ENCODE results near the gene SORCS1. TPM values are rescaled to one million over a fixed set of nuclear protein-coding genes. Genes with fewer than 3 reads are reported as not detected.

Gene SORCS1
- total and polyA plus RNA-seq, 4 experiments from 2014 or later, result not detected

DNA sequence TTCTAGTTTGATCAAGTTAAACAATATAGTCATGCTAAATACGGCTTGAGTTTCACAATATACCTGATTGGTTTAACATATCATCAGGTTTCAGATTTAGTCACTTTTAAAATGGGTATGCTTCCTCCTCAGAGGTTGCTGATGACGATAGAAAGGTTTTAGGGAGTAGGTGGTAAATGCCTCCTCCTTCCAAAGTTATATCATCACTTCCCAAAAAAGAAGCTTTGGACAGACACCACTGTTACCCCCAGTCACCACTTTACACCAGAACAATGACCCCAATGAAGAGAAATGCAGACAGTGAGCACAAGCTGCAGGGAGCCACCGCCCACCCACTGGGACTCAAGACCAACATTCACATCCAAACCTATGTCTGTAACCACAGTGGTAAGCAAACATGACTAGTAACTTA, 244.6 kb downstream of the SORCS1 start:
- Histone ChIP-seq H3K4me3 (ENCODE audit: low read length in 2 of 2) (no peak overlapping the region), H3K9me3 (ENCODE audit: control insufficient read depth in 1 of 2, low read length in 2 of 2) (no peaks in the 10 kb centered on the region), H3K4me1 (ENCODE audit: insufficient read depth, low read length) (no peaks in the 10 kb centered on the region), H3K27ac (ENCODE audit: low read depth, low read length) (no peak overlapping the region), H3K36me3 (ENCODE audit: insufficient read depth, low read length) (no peaks in the 10 kb centered on the region), H3K27me3 (ENCODE audit: insufficient read depth, low read length) (no peaks in the 10 kb centered on the region)
- no peak for DNase-seq
- ChIA-PET POLR2A (ENCODE audit: partially characterized antibody) (no interaction called here), CTCF (ENCODE audit: partially characterized antibody) (no interaction called here)
- no peak overlapping the region for H3K27ac Mint-ChIP-seq
- H3K9me3 Mint-ChIP-seq, result peaks cover 0 to 8% (median 4%) of the 10 kb centered on the region in 8 donors
- H3K27me3 Mint-ChIP-seq, result no peaks in the 10 kb centered on the region
- intact Hi-C loops (cut with micrococcal nuclease), result no loop called here
- no peaks in the 10 kb centered on the region for H3K36me3 Mint-ChIP-seq
- no peak overlapping the region for H3K4me3 Mint-ChIP-seq
- no peaks in the 10 kb centered on the region for H3K4me1 Mint-ChIP-seq

DNA sequence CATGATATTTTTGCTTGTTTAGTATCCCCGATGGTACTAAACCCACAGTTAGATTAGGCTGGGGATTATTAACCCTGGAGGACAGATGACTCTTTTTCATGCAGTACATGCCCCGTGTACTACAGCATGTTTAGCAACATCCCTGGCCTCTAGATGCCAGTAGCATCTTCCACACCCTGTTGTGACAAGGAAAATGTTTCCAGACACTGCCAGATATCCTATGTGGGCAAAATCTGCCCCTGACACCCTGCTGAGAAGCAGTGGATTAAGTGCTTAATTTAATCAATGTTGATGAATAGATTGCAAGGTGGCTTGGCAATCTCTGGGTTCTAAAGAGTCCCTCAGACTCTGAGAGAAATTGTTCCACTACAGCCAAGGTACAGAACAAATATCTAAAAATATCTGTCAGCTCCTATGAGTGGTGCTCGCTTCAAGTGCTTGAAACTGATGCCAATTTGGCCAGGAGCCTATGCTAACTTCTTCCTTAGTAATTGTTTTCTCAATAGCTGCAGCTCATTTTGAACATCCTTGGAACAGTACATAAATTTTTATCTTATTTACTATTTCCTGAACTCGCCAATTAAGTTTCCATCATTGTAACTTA, 247.0 kb downstream of the SORCS1 start:
- ChIA-PET POLR2A (ENCODE audit: partially characterized antibody) (no interaction called here), CTCF (ENCODE audit: partially characterized antibody) (no interaction called here)
- Mint-ChIP-seq H3K27me3 (peaks cover 0 to 1% of the 10 kb centered on the region in 2 donors), H3K27ac (no peak overlapping the region), H3K36me3 (no peaks in the 10 kb centered on the region), H3K4me1 (no peaks in the 10 kb centered on the region), H3K9me3 (peaks cover 0 to 7% (median 3%) of the 10 kb centered on the region in 8 donors), H3K4me3 (no peak overlapping the region)
- intact Hi-C loops (cut with micrococcal nuclease), result no loop called here
- Histone ChIP-seq H3K36me3 (ENCODE audit: insufficient read depth, low read length) (no peaks in the 10 kb centered on the region), H3K4me3 (ENCODE audit: low read length in 2 of 2) (no peak overlapping the region), H3K9me3 (ENCODE audit: control insufficient read depth in 1 of 2, low read length in 2 of 2) (no peaks in the 10 kb centered on the region), H3K27ac (ENCODE audit: low read depth, low read length) (no peak overlapping the region), H3K4me1 (ENCODE audit: insufficient read depth, low read length) (no peaks in the 10 kb centered on the region), H3K27me3 (ENCODE audit: insufficient read depth, low read length) (no peaks in the 10 kb centered on the region)
- no peak for DNase-seq

DNA sequence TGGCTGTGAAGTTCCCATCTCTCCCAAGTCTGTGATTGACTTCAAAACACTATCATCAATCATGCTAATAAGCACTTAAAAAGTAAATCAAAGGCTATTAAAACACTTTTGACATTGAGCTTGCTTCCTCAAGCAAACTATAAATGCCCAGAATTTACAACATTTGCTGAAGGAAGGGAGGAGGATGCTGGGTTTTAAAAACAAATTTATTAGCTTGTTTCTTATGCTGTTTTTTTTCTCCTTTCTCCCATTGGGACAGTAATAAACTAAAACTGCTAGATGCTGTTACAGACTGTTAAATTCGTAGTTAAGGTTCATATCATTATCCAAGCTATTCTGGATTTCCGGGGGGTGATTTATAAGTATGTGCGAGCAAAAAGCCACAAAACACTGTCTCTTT, 250.5 kb downstream of the SORCS1 start:
- Mint-ChIP-seq H3K9me3 (peaks cover 0 to 9% (median 3%) of the 10 kb centered on the region in 8 donors), H3K27ac (no peak overlapping the region), H3K36me3 (no peaks in the 10 kb centered on the region), H3K4me3 (no peak overlapping the region), H3K27me3 (peaks cover 0 to 1% of the 10 kb centered on the region in 2 donors), H3K4me1 (no peaks in the 10 kb centered on the region)
- no peaks in the 10 kb centered on the region for H3K4me1 ChIP-seq (ENCODE audit: insufficient read depth, low read length)
- no peak overlapping the region for H3K27ac ChIP-seq (ENCODE audit: low read depth, low read length)
- no peak overlapping the region for H3K4me3 ChIP-seq (ENCODE audit: low read length in 2 of 2)
- intact Hi-C loops (cut with micrococcal nuclease), result no loop called here
- no peaks in the 10 kb centered on the region for H3K9me3 ChIP-seq (ENCODE audit: control insufficient read depth in 1 of 2, low read length in 2 of 2)
- H3K36me3 ChIP-seq (ENCODE audit: insufficient read depth, low read length), result no peaks in the 10 kb centered on the region
- DNase-seq, result no peak
- no peaks in the 10 kb centered on the region for H3K27me3 ChIP-seq (ENCODE audit: insufficient read depth, low read length)
- CTCF ChIA-PET (ENCODE audit: partially characterized antibody), result no interaction called here
- POLR2A ChIA-PET (ENCODE audit: partially characterized antibody), result no interaction called here

DNA sequence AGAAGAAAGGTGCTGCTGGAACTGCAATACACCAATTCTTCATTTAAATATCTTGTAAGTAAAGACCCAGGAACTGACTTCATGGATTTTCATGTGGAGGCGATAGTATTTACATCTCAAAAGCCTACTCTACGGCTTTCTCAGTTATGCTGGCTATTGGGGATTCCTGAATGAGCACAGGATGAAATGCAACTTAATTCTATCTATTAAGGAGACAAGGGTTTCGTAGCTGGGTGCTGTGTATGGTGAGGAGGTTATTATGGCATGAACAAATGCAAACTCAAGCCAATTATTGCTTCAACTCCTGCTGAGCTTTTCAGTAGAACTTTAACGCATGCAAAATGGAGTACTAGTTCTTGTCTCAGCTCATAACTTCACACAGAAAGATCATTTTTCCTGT, 251.2 kb downstream of the SORCS1 start:
- no peaks in the 10 kb centered on the region for H3K27me3 ChIP-seq (ENCODE audit: insufficient read depth, low read length)
- POLR2A ChIA-PET (ENCODE audit: partially characterized antibody), result no interaction called here
- CTCF ChIA-PET (ENCODE audit: partially characterized antibody), result no interaction called here
- H3K36me3 ChIP-seq (ENCODE audit: insufficient read depth, low read length), result no peaks in the 10 kb centered on the region
- intact Hi-C loops (cut with micrococcal nuclease), result no loop called here
- no peak overlapping the region for H3K4me3 Mint-ChIP-seq
- H3K9me3 Mint-ChIP-seq, result peaks cover 0 to 9% (median 4%) of the 10 kb centered on the region in 8 donors
- no peak for DNase-seq
- H3K4me1 ChIP-seq (ENCODE audit: insufficient read depth, low read length), result no peaks in the 10 kb centered on the region
- H3K9me3 ChIP-seq (ENCODE audit: control insufficient read depth in 1 of 2, low read length in 2 of 2), result no peaks in the 10 kb centered on the region
- H3K36me3 Mint-ChIP-seq, result no peaks in the 10 kb centered on the region
- peaks cover 0 to 1% of the 10 kb centered on the region in 2 donors for H3K27me3 Mint-ChIP-seq
- no peak overlapping the region for H3K27ac Mint-ChIP-seq
- no peak overlapping the region for H3K4me3 ChIP-seq (ENCODE audit: low read length in 2 of 2)
- no peaks in the 10 kb centered on the region for H3K4me1 Mint-ChIP-seq
- H3K27ac ChIP-seq (ENCODE audit: low read depth, low read length), result no peak overlapping the region

DNA sequence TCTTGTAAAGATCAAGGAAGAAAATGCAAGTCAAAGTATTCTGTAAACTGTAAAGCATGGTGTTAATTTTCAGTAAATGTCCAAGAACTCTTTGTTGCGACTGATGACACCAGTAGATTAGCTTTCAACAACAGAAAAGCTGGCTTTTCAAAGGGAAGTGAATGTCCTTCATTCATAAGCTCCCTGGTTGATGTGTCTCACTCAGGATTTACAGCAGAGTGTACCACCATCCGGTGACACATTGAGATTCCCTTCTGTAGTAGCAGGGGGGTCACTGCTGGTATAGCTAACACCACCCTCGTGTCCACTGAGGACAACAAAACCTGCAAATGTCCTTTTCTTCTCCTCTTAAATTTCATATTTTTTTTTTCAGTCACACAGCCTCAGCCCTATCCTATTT, 253.4 kb downstream of the SORCS1 start:
- H3K27ac ChIP-seq (ENCODE audit: low read depth, low read length), result no peak overlapping the region
- intact Hi-C loops (cut with micrococcal nuclease), result no loop called here
- H3K36me3 ChIP-seq (ENCODE audit: insufficient read depth, low read length), result no peaks in the 10 kb centered on the region
- no peak overlapping the region for H3K27ac Mint-ChIP-seq
- H3K4me1 Mint-ChIP-seq, result no peaks in the 10 kb centered on the region
- H3K4me3 Mint-ChIP-seq, result no peak overlapping the region
- H3K4me1 ChIP-seq (ENCODE audit: insufficient read depth, low read length), result no peaks in the 10 kb centered on the region
- H3K9me3 ChIP-seq (ENCODE audit: control insufficient read depth in 1 of 2, low read length in 2 of 2), result no peaks in the 10 kb centered on the region
- no peak for DNase-seq
- POLR2A ChIA-PET (ENCODE audit: partially characterized antibody), result no interaction called here
- H3K27me3 ChIP-seq (ENCODE audit: insufficient read depth, low read length), result no peaks in the 10 kb centered on the region
- H3K4me3 ChIP-seq (ENCODE audit: low read length in 2 of 2), result no peak overlapping the region
- CTCF ChIA-PET (ENCODE audit: partially characterized antibody), result no interaction called here
- H3K27me3 Mint-ChIP-seq, result peaks cover 0 to 1% of the 10 kb centered on the region in 2 donors
- H3K36me3 Mint-ChIP-seq, result no peaks in the 10 kb centered on the region
- H3K9me3 Mint-ChIP-seq, result peaks cover 0 to 11% (median 3%) of the 10 kb centered on the region in 8 donors

DNA sequence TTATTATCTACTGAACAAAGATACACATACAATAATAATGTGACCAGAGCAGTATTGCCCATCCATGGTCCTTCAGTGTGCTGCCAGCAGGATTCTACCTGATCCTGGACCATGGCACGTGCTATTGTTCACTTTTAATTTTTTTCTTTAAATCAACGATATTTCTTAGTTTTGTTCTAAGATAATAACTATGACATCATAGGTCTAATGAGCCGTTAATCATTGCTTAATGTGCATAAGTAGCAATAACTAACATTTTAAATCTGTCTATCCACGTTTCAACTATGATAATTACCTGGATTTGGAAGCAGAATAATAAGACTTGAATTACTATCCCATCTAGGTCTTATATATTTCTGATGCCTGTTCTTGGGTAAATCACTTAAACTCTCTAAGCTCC, 253.8 kb downstream of the SORCS1 start:
- Mint-ChIP-seq H3K36me3 (no peaks in the 10 kb centered on the region), H3K27ac (no peak overlapping the region), H3K27me3 (peaks cover 0 to 1% of the 10 kb centered on the region in 2 donors), H3K4me3 (no peak overlapping the region), H3K9me3 (peaks cover 0 to 11% (median 3%) of the 10 kb centered on the region in 8 donors), H3K4me1 (no peaks in the 10 kb centered on the region)
- H3K27me3 ChIP-seq (ENCODE audit: insufficient read depth, low read length), result no peaks in the 10 kb centered on the region
- no peak overlapping the region for H3K27ac ChIP-seq (ENCODE audit: low read depth, low read length)
- no peaks in the 10 kb centered on the region for H3K9me3 ChIP-seq (ENCODE audit: control insufficient read depth in 1 of 2, low read length in 2 of 2)
- no peaks in the 10 kb centered on the region for H3K36me3 ChIP-seq (ENCODE audit: insufficient read depth, low read length)
- intact Hi-C loops (cut with micrococcal nuclease), result no loop called here
- H3K4me1 ChIP-seq (ENCODE audit: insufficient read depth, low read length), result no peaks in the 10 kb centered on the region
- CTCF ChIA-PET (ENCODE audit: partially characterized antibody), result no interaction called here
- POLR2A ChIA-PET (ENCODE audit: partially characterized antibody), result no interaction called here
- DNase-seq, result no peak
- H3K4me3 ChIP-seq (ENCODE audit: low read length in 2 of 2), result no peak overlapping the region

DNA sequence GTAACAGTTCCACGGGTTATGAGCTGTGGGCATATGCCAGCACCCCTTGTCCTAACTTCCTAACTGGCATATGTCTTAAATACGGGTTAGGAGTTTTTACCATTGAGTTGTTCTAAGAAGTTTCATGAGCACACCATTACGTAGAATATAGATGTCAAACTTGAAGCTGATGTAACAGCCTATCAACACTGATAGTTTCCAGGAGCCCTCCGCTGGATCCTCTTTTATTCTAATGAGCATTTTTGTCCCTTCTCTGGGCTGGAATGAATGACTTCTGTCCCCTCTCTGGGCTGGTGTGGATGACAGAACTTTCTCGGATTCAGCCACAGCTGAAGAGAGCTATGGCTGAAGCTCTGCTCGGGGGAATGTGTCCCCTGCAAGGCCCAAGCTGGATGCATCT, 256.3 kb downstream of the SORCS1 start:
- Histone ChIP-seq H3K9me3 (ENCODE audit: control insufficient read depth in 1 of 2, low read length in 2 of 2) (no peaks in the 10 kb centered on the region), H3K27ac (ENCODE audit: low read depth, low read length) (no peak overlapping the region), H3K36me3 (ENCODE audit: insufficient read depth, low read length) (no peaks in the 10 kb centered on the region), H3K4me3 (ENCODE audit: low read length in 2 of 2) (no peak overlapping the region), H3K4me1 (ENCODE audit: insufficient read depth, low read length) (no peaks in the 10 kb centered on the region), H3K27me3 (ENCODE audit: insufficient read depth, low read length) (no peaks in the 10 kb centered on the region)
- Mint-ChIP-seq H3K4me3 (no peak overlapping the region), H3K4me1 (no peaks in the 10 kb centered on the region), H3K27me3 (no peaks in the 10 kb centered on the region), H3K9me3 (peaks cover 0 to 11% (median 3%) of the 10 kb centered on the region in 8 donors), H3K36me3 (no peaks in the 10 kb centered on the region), H3K27ac (no peak overlapping the region)
- ChIA-PET CTCF (ENCODE audit: partially characterized antibody) (no interaction called here), POLR2A (ENCODE audit: partially characterized antibody) (no interaction called here)
- no peak for DNase-seq
- intact Hi-C loops (cut with micrococcal nuclease), result no loop called here

DNA sequence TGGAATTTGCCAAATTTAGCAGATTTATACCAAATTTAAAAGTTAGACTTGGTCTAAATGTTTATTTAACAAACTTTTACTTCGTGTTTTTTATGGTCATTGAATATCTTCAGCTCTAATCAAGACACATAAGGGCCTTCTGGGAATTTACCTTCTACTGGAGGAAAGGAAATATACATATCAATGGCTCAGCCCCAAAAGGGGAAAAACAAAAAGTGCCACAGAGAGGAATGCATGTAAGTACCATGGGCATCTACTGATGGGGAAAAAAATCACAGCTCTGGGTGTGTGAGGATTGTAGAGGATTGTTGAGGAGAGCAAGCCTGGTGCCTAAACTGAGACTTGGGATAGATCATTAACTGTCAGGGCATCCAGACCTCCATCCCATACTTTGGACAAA, 260.3 kb downstream of the SORCS1 start:
- H3K27ac Mint-ChIP-seq, result no peak overlapping the region
- POLR2A ChIA-PET (ENCODE audit: partially characterized antibody), result no interaction called here
- intact Hi-C loops (cut with micrococcal nuclease), result no loop called here
- H3K4me3 ChIP-seq (ENCODE audit: low read length in 2 of 2), result no peak overlapping the region
- DNase-seq, result no peak
- H3K4me1 Mint-ChIP-seq, result no peaks in the 10 kb centered on the region
- H3K27ac ChIP-seq (ENCODE audit: low read depth, low read length), result no peak overlapping the region
- H3K27me3 Mint-ChIP-seq, result no peaks in the 10 kb centered on the region
- CTCF ChIA-PET (ENCODE audit: partially characterized antibody), result no interaction called here
- H3K9me3 ChIP-seq (ENCODE audit: control insufficient read depth in 1 of 2, low read length in 2 of 2), result no peaks in the 10 kb centered on the region
- H3K9me3 Mint-ChIP-seq, result peaks cover 0 to 8% (median 2%) of the 10 kb centered on the region in 8 donors
- no peaks in the 10 kb centered on the region for H3K36me3 Mint-ChIP-seq
- no peaks in the 10 kb centered on the region for H3K27me3 ChIP-seq (ENCODE audit: insufficient read depth, low read length)
- no peaks in the 10 kb centered on the region for H3K4me1 ChIP-seq (ENCODE audit: insufficient read depth, low read length)
- H3K4me3 Mint-ChIP-seq, result no peak overlapping the region
- H3K36me3 ChIP-seq (ENCODE audit: insufficient read depth, low read length), result no peaks in the 10 kb centered on the region
